Chondrocyte (in vitro differentiated cells): ENCODE results near the gene GCSAM. TPM values are rescaled to one million over a fixed set of nuclear protein-coding genes. Genes with fewer than 3 reads are reported as not detected.

Experiments
- DNase-seq: peaks from one replicate; pipeline ENCODE4 v3.0.0; 2021; ENCODE audit warnings: mixed read lengths, low spot score
- H3K27ac Mint-ChIP-seq: one replicate; pipeline ENCODE4 v1.8.0; 2021; ENCODE audit warnings: mild to moderate bottlenecking, moderate library complexity, mixed read lengths; ENCODE audit not compliant: unreplicated experiment
- H3K27me3 Mint-ChIP-seq: 2 replicates; pipeline ENCODE4 v1.8.0; 2021; ENCODE audit warnings: low read depth, mixed read lengths
- H3K36me3 Mint-ChIP-seq: 2 replicates; pipeline ENCODE4 v1.8.0; 2021; ENCODE audit warnings: low read depth, mixed read lengths
- H3K4me1 Mint-ChIP-seq: 2 replicates; pipeline ENCODE4 v1.8.0; 2021; ENCODE audit warnings: low read depth, mild to moderate bottlenecking, mixed read lengths
- H3K4me3 Mint-ChIP-seq: one replicate; pipeline ENCODE4 v1.8.0; 2021; ENCODE audit warnings: mild to moderate bottlenecking, moderate library complexity, mixed read lengths; ENCODE audit not compliant: unreplicated experiment
- H3K9me3 Mint-ChIP-seq: 2 replicates; pipeline ENCODE4 v1.8.0; 2021; ENCODE audit warnings: low read depth, mixed read lengths
- CTCF ChIP-seq: fragments of 200-600 bp; sonication (generic); IDR thresholded peaks from 2 replicates; pipeline ENCODE4 v1.5.0; 2021; ENCODE audit warnings: antibody characterized with exemption, mild to moderate bottlenecking, moderate library complexity
- total RNA-seq: library from RNA; stranded (reverse); gene quantifications from 3 replicates; pipeline ENCODE4 v1.2.1, GENCODE V29; 2021

GCSAM gene
- total RNA-seq, 1 donor from 2014 or later = not detected

- no peak for DNase-seq
- H3K27ac Mint-ChIP-seq = peak overlapping the region; percentile 73
- H3K27me3 Mint-ChIP-seq = no peaks in the 10 kb centered on the region
- no peak for TF ChIP-seq CTCF
- H3K9me3 Mint-ChIP-seq = no peaks in the 10 kb centered on the region
- peak overlapping the region; percentile 43 for H3K4me3 Mint-ChIP-seq
- no peaks in the 10 kb centered on the region for H3K36me3 Mint-ChIP-seq
- H3K4me1 Mint-ChIP-seq = peaks cover 51% of the 10 kb centered on the region
These were observed 40.4 kb downstream of the GCSAM start for GRCh38 chr3:112092496-112093179.

DNA sequence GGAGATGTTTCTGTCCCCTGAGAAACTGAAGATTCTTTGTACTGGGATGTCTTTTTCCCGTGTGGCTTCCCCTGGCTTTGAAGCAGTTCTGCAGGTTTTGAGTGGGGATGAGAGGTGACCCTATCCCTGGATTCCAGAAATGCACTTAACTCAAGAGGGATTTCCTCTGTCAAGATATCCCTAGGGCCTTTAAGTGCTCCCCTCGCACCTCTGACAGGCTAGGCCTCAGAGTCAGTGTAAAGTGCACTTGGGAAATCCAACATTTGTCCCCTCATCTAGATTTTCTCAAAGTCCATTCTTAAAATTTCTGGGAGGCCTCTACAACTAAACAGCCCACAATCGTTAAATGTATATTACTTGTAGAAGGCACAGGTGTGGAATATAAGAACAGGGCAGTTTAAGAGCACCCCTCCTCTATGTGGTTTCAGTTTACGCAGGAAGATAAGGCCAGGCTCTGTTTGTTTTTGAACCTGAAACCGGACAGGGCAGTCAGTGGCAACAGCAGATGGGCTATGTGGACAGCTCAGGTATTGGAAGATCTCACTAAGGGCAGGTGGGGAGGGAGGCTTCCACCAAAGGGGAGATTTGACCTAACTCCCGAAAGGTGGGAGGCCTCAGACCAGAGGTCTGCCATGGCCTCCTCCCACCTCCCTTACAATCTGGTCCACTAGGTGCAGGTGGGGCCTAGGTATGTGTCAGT lies 42.0 kb downstream of the GCSAM start:
- Mint-ChIP-seq H3K27me3 (no peaks in the 10 kb centered on the region), H3K27ac (no peak overlapping the region), H3K4me3 (no peak overlapping the region), H3K36me3 (no peaks in the 10 kb centered on the region), H3K9me3 (no peaks in the 10 kb centered on the region), H3K4me1 (peaks cover 52% of the 10 kb centered on the region)
- no peak for TF ChIP-seq CTCF
- DNase-seq = no peak

- H3K4me3 Mint-ChIP-seq = no peak overlapping the region
- H3K36me3 Mint-ChIP-seq = no peaks in the 10 kb centered on the region
- no peaks in the 10 kb centered on the region for H3K27me3 Mint-ChIP-seq
- no peak for TF ChIP-seq CTCF
- no peaks in the 10 kb centered on the region for H3K9me3 Mint-ChIP-seq
- no peak overlapping the region for H3K27ac Mint-ChIP-seq
- DNase-seq = no peak
- peaks cover 47% of the 10 kb centered on the region for H3K4me1 Mint-ChIP-seq
These were observed 42.8 kb downstream of the GCSAM start for GRCh38 chr3:112089956-112090886.

DNA sequence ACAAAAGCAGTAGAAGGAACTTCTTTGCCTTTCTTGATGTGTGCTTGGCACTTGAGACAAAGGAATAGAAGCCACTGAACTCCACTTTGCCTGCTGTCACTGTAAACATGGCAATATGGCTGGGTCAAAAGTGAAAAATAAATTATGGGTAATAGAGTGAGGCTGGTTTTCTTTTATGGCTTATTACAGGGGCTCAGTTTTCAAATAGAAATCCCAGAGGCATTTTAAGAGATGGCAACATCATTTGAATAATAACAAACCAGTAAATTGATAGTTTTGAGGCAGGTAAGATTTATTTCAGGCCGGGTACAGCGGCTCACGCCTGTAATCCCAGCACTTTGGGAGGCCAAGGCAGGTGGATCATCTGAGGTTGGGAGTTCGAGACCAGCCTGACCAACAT lies 44.1 kb downstream of the GCSAM start:
- Mint-ChIP-seq H3K4me1 (peaks cover 45% of the 10 kb centered on the region), H3K9me3 (no peaks in the 10 kb centered on the region), H3K27ac (no peak overlapping the region), H3K4me3 (no peak overlapping the region), H3K36me3 (no peaks in the 10 kb centered on the region), H3K27me3 (no peaks in the 10 kb centered on the region)
- no peak for TF ChIP-seq CTCF
- no peak for DNase-seq

- H3K27me3 Mint-ChIP-seq = no peaks in the 10 kb centered on the region
- peak overlapping the region; percentile 89 for H3K4me3 Mint-ChIP-seq
- H3K27ac Mint-ChIP-seq = no peak overlapping the region
- DNase-seq = no peak
- H3K4me1 Mint-ChIP-seq = peaks cover 37% of the 10 kb centered on the region
- no peaks in the 10 kb centered on the region for H3K36me3 Mint-ChIP-seq
- TF ChIP-seq CTCF = no peak
- no peaks in the 10 kb centered on the region for H3K9me3 Mint-ChIP-seq
These were observed 45.3 kb downstream of the GCSAM start for GRCh38 chr3:112087746-112088145.
